Stimulated activated CD4-positive, alpha-beta T cell treated with anti-CD3 and anti-CD28 coated beads, TNF-alpha, amount 100 ng/mL, for 1 hour (primary cell): ENCODE data around the gene TPO.
"Not testable (repeated sequence)": the region's sequence is repeated elsewhere in the genome, so short reads cannot be mapped to it uniquely, and the experiment has no call there.

Experiments used
- DNase-seq, 3 donors: peaks; one replicate each; pipeline ENCODE4 v3.0.0-alpha.2; 2020; ENCODE audit warnings: low read depth in 3 of 3, low spot score in 1 of 3

Gene TPO

GRCh38 chr2:1581257-1581964, 168.1 kb downstream of the TPO start:
- not testable (repeated sequence) for DNase-seq

GRCh38 chr2:1581965-1582625, 168.8 kb downstream of the TPO start:
- no peak for DNase-seq

- no peak for DNase-seq
Observed at GRCh38 chr2:1582891-1583341, 169.7 kb downstream of the TPO start.

- no peak for DNase-seq
Observed at GRCh38 chr2:1584051-1584531, 170.8 kb downstream of the TPO start.

- no peak for DNase-seq
Observed at GRCh38 chr2:1584691-1585485, 171.6 kb downstream of the TPO start.

- DNase-seq: no peak
Observed at GRCh38 chr2:1585635-1586034, 172.4 kb downstream of the TPO start.

GRCh38 chr2:1586251-1586922, 173.1 kb downstream of the TPO start:
- no peak for DNase-seq

GRCh38 chr2:1586923-1587840, 173.9 kb downstream of the TPO start:
- no peak for DNase-seq

- no peak for DNase-seq
Observed at GRCh38 chr2:1588051-1588977, 175.1 kb downstream of the TPO start.

GRCh38 chr2:1588978-1589621, 175.8 kb downstream of the TPO start:
- DNase-seq: no peak

- DNase-seq: no peak
Observed at GRCh38 chr2:1590596-1591460, 177.6 kb downstream of the TPO start.

- DNase-seq: no peak
Observed at GRCh38 chr2:1591461-1591770, 178.2 kb downstream of the TPO start.
